Osteoblast (primary cell): Measurements from ENCODE around the gene C20orf144. TPM values are rescaled to one million over a fixed set of nuclear protein-coding genes. Genes with fewer than 3 reads are reported as not detected.

Experiments
- DNase-seq: peaks from one replicate; pipeline ENCODE4 v3.0.0; 2011; ENCODE audit warnings: low spot score, mixed read lengths; ENCODE audit not compliant: insufficient read length; ENCODE audit errors: missing footprints
- H2AFZ ChIP-seq: 2 replicates; pipeline ENCODE4 v1.6.0; 2011; ENCODE audit warnings: mild to moderate bottlenecking, low read length
- H3K27ac ChIP-seq: 2 replicates; pipeline ENCODE4 v1.5.1; 2011; ENCODE audit warnings: mild to moderate bottlenecking, low read depth, low read length, moderate library complexity
- H3K27me3 ChIP-seq: 2 replicates; pipeline ENCODE4 v1.6.0; 2012; ENCODE audit warnings: mild to moderate bottlenecking, control low read depth, inconsistent platforms, low read length, moderate library complexity; ENCODE audit not compliant: insufficient read depth
- H3K36me3 ChIP-seq: 2 replicates; pipeline ENCODE4 v1.5.1; 2011; ENCODE audit warnings: mild to moderate bottlenecking, low read length, control low read depth, moderate library complexity; ENCODE audit not compliant: insufficient read depth
- H3K4me1 ChIP-seq: 2 replicates; pipeline ENCODE4 v1.5.1; 2011; ENCODE audit warnings: mild to moderate bottlenecking, low read length, control low read depth, moderate library complexity; ENCODE audit not compliant: insufficient read depth
- H3K4me2 ChIP-seq: 2 replicates; pipeline ENCODE4 v1.6.0; 2011; ENCODE audit warnings: mild to moderate bottlenecking, low read length; ENCODE audit not compliant: insufficient read depth
- H3K4me3 ChIP-seq: fragments of 200-600 bp; sonication (generic); 3 replicates; pipeline ENCODE4 v1.5.1; 2012; ENCODE audit warnings: mild to moderate bottlenecking, low read length, inconsistent platforms; ENCODE audit not compliant: insufficient read depth
- H3K79me2 ChIP-seq: 2 replicates; pipeline ENCODE4 v1.6.0; 2012; ENCODE audit warnings: mild to moderate bottlenecking, low read length, control low read depth, inconsistent platforms; ENCODE audit not compliant: insufficient read depth
- H3K9me3 ChIP-seq: 2 replicates; pipeline ENCODE4 v1.5.1; 2011; ENCODE audit warnings: low read depth, low read length, control low read depth
- H4K20me1 ChIP-seq: 2 replicates; pipeline ENCODE4 v1.6.0; 2012; ENCODE audit warnings: mild to moderate bottlenecking, low read length, control low read depth; ENCODE audit not compliant: insufficient read depth
- CTCF ChIP-seq: IDR thresholded peaks from 2 replicates; pipeline ENCODE4 v1.5.1; 2011; ENCODE audit warnings: mild to moderate bottlenecking, low read depth, low read length, moderate library complexity; ENCODE audit errors: extremely low read depth
- total RNA-seq: library from RNA; depleted of rRNA; stranded (reverse); fragments of >200 nt; gene quantifications from 2 replicates; pipeline ENCODE4 v1.2.3, GENCODE V29; 2012

Gene C20orf144
- total RNA-seq, 1 donor: under 0.01 TPM

- peak; percentile 58 for DNase-seq
- peaks cover 5% of the 10 kb centered on the region for H3K4me1 ChIP-seq
- no peak overlapping the region for H3K27ac ChIP-seq
- no peak overlapping the region for H3K4me2 ChIP-seq
- H3K27me3 ChIP-seq: peaks cover 2% of the 10 kb centered on the region
- no peak overlapping the region for H2AFZ ChIP-seq
- no peak overlapping the region for H3K4me3 ChIP-seq
- peaks cover 5% of the 10 kb centered on the region for H3K36me3 ChIP-seq
- no peaks in the 10 kb centered on the region for H3K9me3 ChIP-seq
- peaks cover 3% of the 10 kb centered on the region for H4K20me1 ChIP-seq
- TF ChIP-seq CTCF: no peak
- no peaks in the 10 kb centered on the region for H3K79me2 ChIP-seq
Observed at GRCh38 chr20:33656010-33656782, 5.9 kb upstream of the C20orf144 start.

- Histone ChIP-seq H3K4me3 (no peak overlapping the region), H3K9me3 (no peaks in the 10 kb centered on the region), H2AFZ (no peak overlapping the region), H4K20me1 (peaks cover 3% of the 10 kb centered on the region), H3K27me3 (no peaks in the 10 kb centered on the region), H3K27ac (no peak overlapping the region), H3K4me1 (peaks cover 5% of the 10 kb centered on the region), H3K4me2 (no peak overlapping the region), H3K79me2 (no peaks in the 10 kb centered on the region), H3K36me3 (peaks cover 5% of the 10 kb centered on the region)
- peak; percentile 75 for DNase-seq
- TF ChIP-seq CTCF: no peak
Observed at GRCh38 chr20:33656783-33657703, 5.1 kb upstream of the C20orf144 start.

GRCh38 chr20:33657704-33658095, 4.4 kb upstream of the C20orf144 start:
- Histone ChIP-seq H3K36me3 (peaks cover 5% of the 10 kb centered on the region), H3K9me3 (no peaks in the 10 kb centered on the region), H4K20me1 (peaks cover 3% of the 10 kb centered on the region), H2AFZ (no peak overlapping the region), H3K4me1 (peaks cover 5% of the 10 kb centered on the region), H3K4me2 (no peak overlapping the region), H3K4me3 (no peak overlapping the region), H3K27ac (no peak overlapping the region), H3K27me3 (no peaks in the 10 kb centered on the region), H3K79me2 (no peaks in the 10 kb centered on the region)
- peak; percentile 82 for DNase-seq
- no peak for TF ChIP-seq CTCF

GRCh38 chr20:33658510-33658909, 3.6 kb upstream of the C20orf144 start:
- Histone ChIP-seq H3K4me3 (no peak overlapping the region), H3K27ac (no peak overlapping the region), H3K27me3 (no peaks in the 10 kb centered on the region), H3K4me1 (peaks cover 7% of the 10 kb centered on the region), H3K36me3 (peaks cover 5% of the 10 kb centered on the region), H3K9me3 (no peaks in the 10 kb centered on the region), H3K79me2 (no peaks in the 10 kb centered on the region), H3K4me2 (no peak overlapping the region), H4K20me1 (no peaks in the 10 kb centered on the region), H2AFZ (no peak overlapping the region)
- no peak for TF ChIP-seq CTCF
- DNase-seq: peak; percentile 68
